Measurements from ENCODE around the gene PARP14.

- TF ChIP-seq CTCF (IDR thresholded peaks at IDR 0.05 in 4 of 5, conservative IDR thresholded peaks at IDR 0.05 in 1 of 5), result no peak
- no peak for TF ChIP-seq POLR2A (IDR thresholded peaks at IDR 0.05)
These were observed 87.1 kb downstream of the PARP14 start for GRCh38 chr3:122767540-122768372.
